Spleen (tissue), 11 donors: Measurements from ENCODE around the gene SYT17. TPM values are rescaled to one million over a fixed set of nuclear protein-coding genes. Genes with fewer than 3 reads are reported as not detected.

Source experiments
- DNase-seq: peaks from one replicate; pipeline ENCODE4 v3.0.0-alpha.2; 2020
- H3K27ac ChIP-seq, 8 donors: fragments of 200-600 bp; sonication (generic) in 7 of 8; 1 replicate in 4 of 8; 2 replicates in 4 of 8; pipeline versions ENCODE4 v1.5.0 to v1.8.0; 2016 to 2021; ENCODE audit warnings: inconsistent platforms in 4 of 8, mild to moderate bottlenecking in 4 of 8, moderate library complexity in 1 of 8
- H3K27me3 ChIP-seq, 7 donors: fragments of 200-600 bp; sonication (generic) in 6 of 7; replicated peaks in 1 of 7; 1 replicate in 4 of 7; 2 replicates in 3 of 7; pipeline versions ENCODE4 v1.5.0 to v1.8.0; 2016 to 2021; ENCODE audit warnings: inconsistent platforms in 3 of 7, mild to moderate bottlenecking in 1 of 7
- H3K36me3 ChIP-seq, 6 donors: fragments of 200-600 bp; sonication (generic) in 5 of 6; 1 replicate in 4 of 6; 2 replicates in 2 of 6; pipeline versions ENCODE4 v1.5.0 to v1.8.0; 2016 to 2021; ENCODE audit warnings: inconsistent platforms in 2 of 6
- H3K4me1 ChIP-seq, 6 donors: fragments of 200-600 bp; sonication (generic) in 5 of 6; 1 replicate in 3 of 6; 2 replicates in 3 of 6; pipeline versions ENCODE4 v1.5.0 to v1.8.0; 2016 to 2021; ENCODE audit warnings: inconsistent platforms in 3 of 6
- H3K4me3 ChIP-seq, 8 donors: fragments of 200-600 bp; sonication (generic) in 7 of 8; 1 replicate in 4 of 8; 2 replicates in 4 of 8; pipeline versions ENCODE4 v1.5.0 to v1.8.0; 2016 to 2021; ENCODE audit warnings: inconsistent platforms in 4 of 8, mild to moderate bottlenecking in 4 of 8, moderate library complexity in 2 of 8
- H3K9me3 ChIP-seq, 8 donors: fragments of 200-600 bp; sonication (generic) in 7 of 8; 1 replicate in 4 of 8; 2 replicates in 4 of 8; pipeline versions ENCODE4 v1.5.0 to v1.8.0; 2016 to 2021; ENCODE audit warnings: inconsistent platforms in 4 of 8
- CTCF ChIP-seq, 11 experiments: fragments of 200-600 bp in 7 of 11; fragments of 450-650 bp in 4 of 11; sonication (generic) in 4 of 11; IDR thresholded peaks in 8 of 11; conservative IDR thresholded peaks in 3 of 11; 1 replicate in 7 of 11; 2 replicates in 4 of 11; pipeline versions ENCODE4 v1.4.0 to v1.8.0; 2016 to 2021; ENCODE audit warnings: antibody characterized with exemption in 11 of 11, inconsistent platforms in 4 of 11, mild to moderate bottlenecking in 1 of 11
- POLR2A ChIP-seq, 3 donors: fragments of 450-650 bp; IDR thresholded peaks; one replicate each; pipeline ENCODE4 v1.5.1; 2017; ENCODE audit warnings: antibody characterized with exemption in 3 of 3, mild to moderate bottlenecking in 1 of 3
- POLR2AphosphoS5 ChIP-seq, 3 donors: sonication (generic); formaldehyde crosslinking; IDR thresholded peaks; one replicate each; pipeline ENCODE4 v1.5.1; 2017; ENCODE audit warnings: antibody characterized with exemption in 3 of 3
- WGBS, 5 donors: extraction: QIAGEN DNeasy Blood & Tissue Kit in 3 of 5; methylation state at CpG; one replicate each; pipeline versions ENCODE4 v1.1.5 to v1.1.7; 2013 to 2018; 5-methylcytosine and 5-hydroxymethylcytosine counted together
- intact Hi-C: fragments of 100-400 bp; cut with DNase I; formaldehyde crosslinking; loops from one replicate; pipeline ENCODE4 v1.15.0; 2023; ENCODE audit warnings: low total_unique reads
- polyA plus RNA-seq, 3 donors: library from polyadenylated mRNA; stranded (reverse); fragments of 200-250 nt; gene quantifications; one replicate each; pipeline ENCODE4 v1.2.1, GENCODE V29; 2013
- total RNA-seq, 7 donors: library from RNA; depleted of rRNA in 3 of 7; stranded (reverse); fragments of >200 nt in 3 of 7; fragmentation: NEBNext Ultra II Directional in 4 of 7; extraction: Animal tissue kit (Norgen Biotek cat#: 25700) in 4 of 7; gene quantifications; one replicate each; pipeline versions ENCODE4 v1.1.0 to v1.2.1, GENCODE V29; 2016 to 2021
- donor health status: healthy with polysubstance abuse.
- donor health status: DM: no; HTN: no; CAD: no; lungs with moderate emphysema.
- donor health status: DM: no; HTN: no; CAD: no.
- donor health status: Bipolar disorder and iron deficiency.
- donor health status: healthy.
- donor health status: DM: no; HTN: no; CAD: no.
- donor health status: DM: yes; HTN: yes; CAD: no.

Gene SYT17
- total and polyA plus RNA-seq, 10 donors, result 1.2 to 3.7 (median 2.0) TPM

GRCh38 chr16:19175492-19176262, 7.6 kb downstream of the SYT17 start:
- TF ChIP-seq POLR2AphosphoS5 (IDR thresholded peaks at IDR 0.05), result no peak
- no peak for TF ChIP-seq CTCF (IDR thresholded peaks at IDR 0.05 in 8 of 11, conservative IDR thresholded peaks at IDR 0.05 in 3 of 11)
- TF ChIP-seq POLR2A (IDR thresholded peaks at IDR 0.05), result no peak
- intact Hi-C loops, result loop anchor here (10.0 kb wide), 1 partner anchor 91 kb away; no protein-coding TSS in a partner anchor
- no peak for DNase-seq

GRCh38 chr16:19177111-19177739, 9.2 kb downstream of the SYT17 start:
- no peak for DNase-seq
- Histone ChIP-seq H3K36me3 (no peaks in the 10 kb centered on the region), H3K27ac (no peak overlapping the region), H3K27me3 (peaks cover 0 to 8% (median 0%) of the 10 kb centered on the region in 7 donors), H3K9me3 (no peaks in the 10 kb centered on the region), H3K4me1 (peaks cover 0 to 12% (median 3%) of the 10 kb centered on the region in 6 donors), H3K4me3 (no peak overlapping the region)
- TF ChIP-seq POLR2AphosphoS5 (IDR thresholded peaks at IDR 0.05) (no peak), POLR2A (IDR thresholded peaks at IDR 0.05) (no peak), CTCF (IDR thresholded peaks at IDR 0.05 in 8 of 11, conservative IDR thresholded peaks at IDR 0.05 in 3 of 11) (no peak)
- 56 to 76% (median 73%) methylated on average over 5 of the region's 5 CpGs for WGBS, 5 donors
- intact Hi-C loops, result loop anchor here (10.0 kb wide), 1 partner anchor 92 kb away; no protein-coding TSS in a partner anchor

More at GRCh38 chr16:19175492-19176262, 7.6 kb downstream of the SYT17 start:
- 72 to 82% (median 72%) methylated on average over 9 of the region's 9 CpGs for WGBS, 5 donors
- Histone ChIP-seq H3K27me3 (peaks cover 0 to 11% (median 0%) of the 10 kb centered on the region in 7 donors), H3K9me3 (no peaks in the 10 kb centered on the region), H3K36me3 (no peaks in the 10 kb centered on the region), H3K27ac (no peak overlapping the region), H3K4me3 (no peak overlapping the region), H3K4me1 (peaks cover 0 to 12% (median 3%) of the 10 kb centered on the region in 6 donors)

- WGBS, 5 donors, result 54 to 61% (median 56%) methylated on average over 27 of the region's 27 CpGs
- DNase-seq, result peak; percentile 83
- Histone ChIP-seq H3K27ac (no peak overlapping the region), H3K4me3 (no peak overlapping the region), H3K9me3 (no peaks in the 10 kb centered on the region), H3K27me3 (peaks cover 0 to under 1% (median 0%) of the 10 kb centered on the region in 7 donors), H3K4me1 (peaks cover 0 to 19% (median 3%) of the 10 kb centered on the region in 6 donors), H3K36me3 (no peaks in the 10 kb centered on the region)
- TF ChIP-seq POLR2AphosphoS5 (IDR thresholded peaks at IDR 0.05), result no peak
- TF ChIP-seq CTCF (IDR thresholded peaks at IDR 0.05 in 8 of 11, conservative IDR thresholded peaks at IDR 0.05 in 3 of 11), result peak in 9 of 11 experiments; percentile 9 to 76 (median 51)
- intact Hi-C loops, result loop anchor here (10.0 kb wide), 1 partner anchor 95 kb away; no protein-coding TSS in a partner anchor
Observed at GRCh38 chr16:19179546-19180490, 11.8 kb downstream of the SYT17 start.
